Esophagus squamous epithelium (tissue), 4 donors: ENCODE data around the gene TMEM8B.

Source experiments
- CTCF ChIP-seq, 6 experiments: fragments of 450-650 bp in 4 of 6; fragments of 200-600 bp in 2 of 6; sonication (generic) in 2 of 6; IDR thresholded peaks; one replicate each; pipeline ENCODE4 v1.5.1; 2016 to 2019; ENCODE audit warnings: antibody characterized with exemption in 6 of 6, mild to moderate bottlenecking in 4 of 6, moderate library complexity in 4 of 6
- POLR2A ChIP-seq, 4 donors: fragments of 450-650 bp; IDR thresholded peaks; one replicate each; pipeline ENCODE4 v1.6.1; 2017; ENCODE audit warnings: antibody characterized with exemption in 4 of 4, mild to moderate bottlenecking in 4 of 4, moderate library complexity in 3 of 4

GRCh38 chr9:35816708-35817107 is 12.3 kb upstream of the TMEM8B start:
- TF ChIP-seq POLR2A (IDR thresholded peaks at IDR 0.05): no peak
- TF ChIP-seq CTCF (IDR thresholded peaks at IDR 0.05): no peak
